KBM-7 (cell line): ENCODE measurements around the gene NSL1.
"Not testable (repeated sequence)": the region's sequence is repeated elsewhere in the genome, so short reads cannot be mapped to it uniquely, and the experiment has no call there.

Experiments used
- DNase-seq: peaks from one replicate; pipeline ENCODE4 v3.0.0-alpha.2; 2015
- in situ Hi-C: fragments of 300-500 bp; cut with MboI; formaldehyde crosslinking; loops from 2 replicates; pipeline ENCODE4 v1.14.3; 2020; ENCODE audit warnings: low sequenced_read_pairs, low pct_unique_long_range_greater_than_20kb, mixed read lengths

The NSL1 gene, protein sequence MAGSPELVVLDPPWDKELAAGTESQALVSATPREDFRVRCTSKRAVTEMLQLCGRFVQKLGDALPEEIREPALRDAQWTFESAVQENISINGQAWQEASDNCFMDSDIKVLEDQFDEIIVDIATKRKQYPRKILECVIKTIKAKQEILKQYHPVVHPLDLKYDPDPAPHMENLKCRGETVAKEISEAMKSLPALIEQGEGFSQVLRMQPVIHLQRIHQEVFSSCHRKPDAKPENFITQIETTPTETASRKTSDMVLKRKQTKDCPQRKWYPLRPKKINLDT

DNA sequence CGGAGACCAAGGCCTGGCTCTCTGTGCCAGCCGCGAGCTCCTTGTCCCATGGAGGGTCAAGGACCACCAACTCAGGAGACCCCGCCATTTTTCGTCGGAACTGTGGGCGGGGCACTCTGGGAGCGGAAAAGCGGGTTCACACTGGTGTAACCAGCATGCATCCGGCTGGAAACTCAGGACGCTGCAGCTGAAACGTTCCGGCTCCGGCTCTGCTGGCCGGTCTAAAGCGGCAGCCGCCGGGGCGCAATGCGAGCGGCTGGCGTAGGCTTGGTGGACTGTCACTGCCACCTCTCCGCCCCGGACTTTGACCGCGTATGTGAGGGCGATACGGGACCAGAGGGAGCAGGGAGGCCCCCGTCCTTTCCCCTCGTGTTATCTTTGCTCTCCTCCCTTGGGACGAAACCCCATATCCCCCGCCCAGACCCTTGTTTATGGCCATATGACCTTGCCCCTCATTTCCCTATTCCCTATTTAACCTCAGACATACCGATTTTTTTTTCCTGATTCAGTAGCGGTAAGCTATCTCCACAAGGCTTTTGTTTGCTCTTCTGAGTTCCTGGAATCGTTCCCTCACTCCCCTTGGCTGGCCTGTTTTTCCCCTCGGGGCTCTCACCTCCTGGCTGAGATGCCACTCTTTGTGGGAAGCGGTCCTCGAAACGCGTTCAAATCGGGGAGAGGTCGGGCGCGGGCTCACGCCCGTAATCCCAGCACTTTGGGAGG is at the start of gene NSL1, which contains the start of gene TATDN3:
Gene NSL1, minus strand, starts transcription at position 102 of the 720 bp plus-strand sequence. Its CDS starts 14 bp downstream, at position 88.
Gene TATDN3, plus strand, starts transcription at position 219 of the 720 bp plus-strand sequence. Its CDS starts 28 bp downstream, at position 247.
- in situ Hi-C loops, result no loop called here
- DNase-seq, result peak; percentile 95

DNA sequence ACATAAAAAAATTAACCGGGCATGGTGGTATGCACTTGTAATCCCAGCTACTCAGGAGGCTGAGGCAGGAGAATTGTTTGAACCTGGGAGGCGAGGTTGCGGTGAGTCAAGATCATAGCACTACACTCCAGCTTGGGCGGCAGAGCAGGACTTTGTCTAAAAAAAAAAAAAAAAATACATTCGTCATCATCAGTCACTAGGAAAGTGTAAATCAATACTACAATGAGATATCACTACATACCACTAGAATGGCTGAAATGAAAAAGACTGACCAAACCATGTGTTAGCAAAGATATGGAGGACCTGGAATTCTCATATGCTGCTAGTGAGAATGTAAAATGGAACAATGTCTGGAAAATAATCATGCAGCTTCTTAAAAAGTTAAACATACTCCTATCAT is 46.6 kb upstream of the NSL1 start:
- in situ Hi-C loops, result no loop called here
- no peak for DNase-seq

DNA sequence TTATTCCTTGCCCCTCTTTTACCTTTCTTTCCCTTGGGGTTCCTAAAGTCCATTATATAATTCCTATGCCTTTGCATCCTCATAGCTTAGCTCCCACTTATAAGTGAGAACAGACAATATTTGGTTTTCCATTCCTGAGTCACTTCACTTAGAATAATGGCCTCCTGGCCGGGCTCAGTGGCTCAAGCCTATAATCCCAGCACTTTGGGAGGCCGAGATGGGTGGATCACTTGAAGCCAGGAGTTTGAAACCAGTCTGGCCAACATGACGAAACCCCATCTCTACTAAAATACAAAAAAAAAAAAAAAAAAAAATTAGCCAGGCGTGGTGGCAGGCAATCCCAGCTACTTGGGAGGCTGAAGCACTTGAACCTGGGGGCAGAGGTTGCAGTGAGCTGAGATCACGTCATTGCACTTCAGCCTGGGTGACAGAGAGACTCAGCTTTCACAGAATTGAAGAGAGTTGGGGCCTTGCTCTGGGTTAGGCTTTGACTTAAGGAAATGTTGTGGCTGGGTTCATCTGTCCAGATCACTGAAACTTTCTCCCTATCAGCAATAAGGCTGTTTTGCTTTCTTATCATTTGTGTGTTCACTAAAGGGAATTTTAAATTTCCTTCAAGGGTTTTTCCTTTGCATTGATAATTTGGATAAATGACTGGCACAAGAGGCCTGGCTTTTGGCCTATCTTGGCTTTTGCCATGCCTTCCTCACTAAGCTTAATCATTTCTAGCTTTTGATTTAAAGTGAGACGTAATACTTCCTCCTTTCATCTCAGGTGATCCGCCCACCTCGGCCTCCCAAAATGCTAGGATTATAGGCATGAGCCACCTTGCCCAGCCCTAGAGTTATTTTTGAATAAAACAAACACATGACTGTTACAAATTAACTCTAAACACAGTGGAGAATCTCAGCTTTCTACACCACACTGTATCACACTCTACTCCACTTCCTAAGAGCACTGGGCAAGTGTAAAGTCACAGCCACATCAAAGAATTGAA is 41.9 kb upstream of the NSL1 start:
- in situ Hi-C loops, DNase-seq: not testable (repeated sequence)

DNA sequence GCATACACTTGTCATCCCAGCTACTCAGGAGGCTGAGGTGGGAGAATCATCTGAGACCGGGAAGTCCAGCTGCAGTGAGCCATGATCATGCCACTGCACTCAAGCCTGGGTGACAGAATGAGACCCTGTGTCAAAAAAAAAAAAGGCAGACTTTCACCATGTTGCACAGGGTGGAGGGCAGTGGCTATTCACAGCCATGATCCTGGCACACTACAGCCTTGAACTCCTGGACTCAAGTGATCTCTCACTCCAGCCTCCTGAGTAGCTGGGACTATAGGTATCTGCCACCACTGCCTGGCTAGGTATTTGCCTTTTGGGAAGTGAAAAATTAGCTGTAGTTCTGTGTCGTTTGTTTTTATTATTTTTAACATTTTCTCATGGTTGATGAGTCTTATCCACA is 36.8 kb upstream of the NSL1 start:
- no peak for DNase-seq
- in situ Hi-C loops, result no loop called here

DNA sequence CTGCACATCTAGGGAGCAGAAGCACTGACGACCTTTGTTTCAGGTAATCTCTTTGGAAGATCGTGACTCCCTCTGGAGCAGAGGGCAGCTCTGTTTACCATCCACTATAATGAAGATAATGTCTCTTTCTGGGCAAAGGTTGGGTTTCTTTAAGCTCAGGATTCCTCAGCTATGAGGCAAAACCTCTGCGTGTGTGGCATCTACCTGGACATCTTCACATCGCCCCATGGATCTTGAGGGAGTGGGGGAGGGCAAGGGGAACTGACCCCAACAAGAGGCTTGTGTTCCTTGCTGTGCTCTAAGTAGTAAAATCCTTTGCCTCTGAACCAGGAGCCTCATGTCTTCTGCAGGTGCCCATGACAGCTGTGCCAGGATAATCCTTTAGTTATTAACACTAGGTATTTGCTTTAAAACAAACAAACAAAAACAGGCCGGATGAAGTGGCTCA is 36.3 kb upstream of the NSL1 start:
- no peak for DNase-seq
- in situ Hi-C loops, result no loop called here

DNA sequence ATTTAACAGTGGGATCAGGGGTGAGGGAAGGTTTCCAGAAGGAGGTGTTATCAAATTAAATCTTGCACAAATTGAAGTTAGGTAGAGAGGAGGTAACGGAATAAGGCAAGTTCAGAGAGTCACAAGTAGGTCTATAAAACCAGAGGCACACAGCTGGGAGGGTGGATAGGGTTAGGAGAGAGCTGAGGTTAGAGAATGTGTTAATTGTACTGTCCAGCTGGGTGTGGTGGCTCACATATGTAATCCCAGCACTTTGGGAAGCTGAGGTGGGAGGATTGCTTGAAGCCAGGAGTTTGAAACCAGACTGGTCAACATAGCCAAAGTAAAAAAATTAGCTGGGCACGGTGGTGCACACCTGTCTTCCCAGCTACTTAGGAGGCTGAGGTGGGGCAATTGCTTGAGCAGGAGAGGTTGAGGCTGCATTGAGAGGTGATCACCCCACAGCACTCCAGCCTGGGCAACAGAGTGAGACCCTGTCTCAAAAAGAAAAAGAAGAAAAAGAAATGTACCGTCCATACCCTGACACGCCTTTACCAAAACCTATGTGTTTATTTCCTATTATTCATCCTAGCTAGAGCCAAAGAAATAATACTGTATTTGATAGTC is 35.7 kb upstream of the NSL1 start:
- no peak for DNase-seq

DNA sequence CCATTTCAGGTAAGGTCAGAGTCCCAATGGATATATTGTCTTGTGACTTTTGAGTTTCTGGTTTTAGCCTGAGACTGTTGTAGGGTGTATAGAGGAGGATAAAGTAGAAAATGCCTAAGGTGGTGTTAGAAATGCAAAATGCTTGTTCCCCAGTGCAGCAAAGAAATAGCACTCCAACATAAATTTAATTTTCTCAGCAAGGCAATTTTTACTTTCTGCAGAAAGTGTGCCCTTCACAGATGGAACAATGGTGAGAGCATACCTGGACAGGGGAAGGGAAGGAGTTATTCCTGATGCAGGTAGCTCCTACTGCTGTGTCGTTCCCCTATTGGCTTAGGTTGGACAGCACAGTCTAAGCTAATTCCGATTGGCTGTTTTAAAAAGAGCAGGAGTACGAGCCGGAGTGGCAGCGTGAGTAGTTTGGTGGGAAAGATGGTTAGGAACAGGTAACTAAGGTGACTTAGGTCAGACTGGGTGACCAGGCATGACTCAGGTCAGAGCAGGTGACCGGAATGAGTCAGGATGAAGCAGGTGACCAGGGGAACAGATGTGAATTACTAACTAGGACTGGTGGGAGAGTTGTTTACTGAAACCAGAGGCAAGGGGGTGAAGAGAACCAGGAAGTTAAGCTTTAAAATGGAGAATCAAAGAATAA is 34.3 kb upstream of the NSL1 start:
- in situ Hi-C loops, result no loop called here
- DNase-seq, result no peak

More for the DNA sequence above, 35.7 kb upstream of the NSL1 start:
- in situ Hi-C loops, result no loop called here

DNA sequence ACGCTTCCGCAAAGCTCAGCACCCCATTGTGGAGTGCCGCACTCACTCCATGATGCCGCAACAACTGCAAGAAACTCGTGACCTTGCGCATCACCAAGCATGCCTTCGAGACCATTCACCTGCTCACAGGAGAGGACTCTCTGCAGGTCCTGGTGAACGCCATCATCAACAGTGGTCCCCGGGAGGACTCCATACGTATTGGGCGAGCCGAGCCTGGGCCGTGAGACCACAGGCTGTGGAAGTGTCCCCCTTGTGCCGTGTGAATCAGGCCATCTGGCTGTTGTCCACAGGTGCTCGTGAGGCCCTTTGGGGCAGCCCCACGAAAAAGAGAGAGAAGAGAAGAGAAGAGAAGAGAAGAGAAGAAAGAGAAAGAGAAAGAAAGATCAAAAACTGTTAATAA is 32.6 kb upstream of the NSL1 start:
- in situ Hi-C loops, result no loop called here

DNA sequence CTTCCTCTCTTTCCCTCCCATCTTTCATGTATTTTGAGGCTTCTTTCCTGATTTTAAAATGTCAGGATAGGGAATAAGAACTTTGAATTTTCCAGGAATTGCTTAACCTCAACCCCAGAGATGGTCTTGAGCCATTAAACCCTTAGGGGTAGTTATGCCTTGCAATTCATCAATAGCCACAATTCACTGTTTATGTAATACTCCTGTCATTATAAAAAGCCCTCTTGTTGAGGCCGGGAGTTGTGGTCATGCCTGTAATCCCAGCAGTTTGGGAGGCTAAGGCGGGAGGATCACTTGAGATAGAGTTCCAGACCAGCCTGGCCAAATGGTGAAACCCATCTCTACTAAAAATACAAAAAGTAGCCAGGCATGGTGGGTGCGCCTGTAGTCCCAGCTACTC is 31.4 kb upstream of the NSL1 start:
- in situ Hi-C loops, result no loop called here
- DNase-seq, result no peak

More for the DNA sequence above, 32.6 kb upstream of the NSL1 start:
- DNase-seq, result no peak

DNA sequence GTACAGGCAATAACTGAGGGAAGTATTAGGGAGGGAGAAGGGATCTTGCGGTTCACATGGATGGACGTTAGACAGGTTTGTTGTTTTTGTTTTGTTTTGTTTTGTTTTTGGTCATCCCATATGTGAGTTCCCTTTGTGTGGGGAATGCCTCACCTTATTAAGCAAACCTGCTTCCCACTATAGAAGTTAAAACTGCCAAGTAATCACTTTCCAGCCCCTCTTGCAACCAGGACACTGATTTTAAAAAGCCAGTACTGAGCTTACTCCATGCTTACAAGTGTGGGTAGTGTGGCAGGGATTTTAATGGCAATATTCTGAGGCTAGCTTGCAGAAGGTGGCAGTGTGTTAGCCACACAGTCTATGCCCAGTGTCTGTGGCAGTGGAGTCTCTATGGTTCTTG is 29.4 kb upstream of the NSL1 start:
- no peak for DNase-seq
- in situ Hi-C loops, result no loop called here

DNA sequence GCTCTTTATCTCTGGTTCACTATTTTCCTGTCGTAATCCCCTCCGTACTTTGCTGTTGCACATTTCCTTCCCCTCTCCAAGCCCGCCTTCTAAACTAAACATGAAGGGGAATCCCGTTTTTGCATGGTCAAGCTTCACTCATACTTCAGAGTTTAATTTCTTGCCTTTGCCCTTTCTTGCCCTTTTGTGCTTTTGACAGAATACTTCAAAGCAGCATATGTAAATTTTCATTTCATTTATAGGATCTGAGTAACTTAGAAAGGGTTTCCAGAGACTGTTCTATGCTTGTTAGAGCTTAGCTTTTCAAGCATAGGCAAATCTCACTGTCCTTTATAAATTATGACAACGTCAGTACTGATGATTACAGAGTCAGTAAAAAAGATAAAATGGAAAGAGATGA is 28.1 kb upstream of the NSL1 start:
- in situ Hi-C loops, result no loop called here
- peak; percentile 33 for DNase-seq

DNA sequence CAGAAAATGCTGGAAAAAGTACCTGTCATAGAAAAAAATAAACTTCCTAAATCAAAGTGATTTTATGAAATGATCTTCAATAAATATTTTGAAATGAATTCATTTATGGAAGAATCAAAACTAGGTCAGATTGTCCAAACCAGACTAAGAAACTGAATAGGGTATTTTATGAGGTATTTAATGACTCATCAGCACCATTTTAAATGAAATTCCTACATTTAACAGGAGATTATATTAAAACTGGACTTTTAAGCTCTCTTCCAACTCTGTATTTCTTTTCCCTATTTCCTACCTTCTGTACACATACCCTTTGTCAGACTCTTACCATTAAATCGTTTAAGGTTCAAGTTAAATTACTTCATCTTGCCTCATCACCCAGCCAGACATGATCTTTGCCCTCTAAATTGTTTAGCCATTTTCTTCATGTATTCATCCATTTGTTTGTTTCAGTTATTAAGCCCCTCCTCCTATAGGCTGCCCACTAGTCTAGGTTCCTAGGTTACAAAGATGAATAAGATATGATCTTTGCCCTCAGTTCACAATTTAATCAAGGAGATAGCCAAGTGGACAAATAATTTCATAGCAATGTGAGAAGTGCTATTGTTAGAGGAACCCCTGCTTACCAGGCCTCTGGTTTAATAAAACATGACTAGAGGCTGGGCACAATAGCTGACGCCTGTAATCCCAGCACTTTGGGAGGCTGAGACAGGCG is 25.1 kb upstream of the NSL1 start:
- no peak for DNase-seq
- in situ Hi-C loops, result no loop called here

DNA sequence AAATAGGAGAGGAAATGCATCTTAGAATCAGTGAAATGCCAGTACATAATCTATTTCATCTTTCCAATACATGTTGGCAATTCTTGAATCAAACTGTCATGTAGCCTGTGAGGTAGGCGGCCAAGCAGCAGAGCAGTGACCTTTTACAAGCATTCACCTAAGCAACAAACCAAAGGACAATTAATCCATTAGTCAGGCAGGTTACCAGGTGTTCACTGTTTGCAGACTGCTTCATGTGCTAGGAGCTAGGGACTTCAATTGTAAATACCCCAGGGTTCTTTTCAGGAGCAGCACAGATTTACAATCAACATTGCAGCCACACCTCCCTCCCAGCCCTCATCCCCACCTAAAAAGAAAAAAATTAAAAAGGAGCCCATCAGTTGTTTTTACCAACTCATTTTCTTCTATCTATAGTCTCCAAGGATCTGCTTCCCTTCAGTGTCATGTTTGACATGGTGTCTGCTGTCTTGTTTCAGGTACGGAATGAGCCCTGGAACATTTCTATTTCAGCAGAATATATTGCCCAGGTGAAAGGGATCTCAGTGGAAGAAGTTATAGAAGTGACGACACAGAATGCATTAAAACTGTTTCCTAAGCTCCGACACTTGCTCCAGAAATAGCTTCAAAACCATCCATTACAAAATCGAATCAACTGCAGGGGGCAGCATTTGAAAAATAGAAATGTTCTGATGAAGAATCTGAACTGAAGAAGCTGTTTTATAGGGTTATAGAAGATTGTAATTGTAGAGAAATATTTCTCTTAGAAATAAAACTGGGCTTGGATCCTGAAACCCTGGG is 23.2 kb upstream of the NSL1 start:
- in situ Hi-C loops, result no loop called here
- peak; percentile 58 for DNase-seq

DNA sequence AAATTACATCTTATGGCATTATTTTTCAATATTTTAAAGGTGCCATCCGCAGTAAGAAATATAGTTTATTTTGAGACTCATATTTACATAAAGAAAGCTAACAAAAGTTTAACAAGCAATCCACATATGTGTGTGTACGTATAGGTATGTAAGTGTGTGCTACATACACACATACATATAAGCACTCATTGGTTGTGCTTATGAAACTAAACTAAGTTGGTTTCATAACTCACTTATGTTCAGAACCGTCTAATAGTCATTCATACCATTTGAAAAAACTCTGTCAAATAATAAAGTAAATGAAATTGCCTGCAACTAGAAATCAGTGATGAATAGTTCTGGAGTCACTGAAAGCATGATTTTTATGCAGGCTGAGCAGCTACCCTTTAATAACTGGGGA is 14.2 kb upstream of the NSL1 start:
- in situ Hi-C loops, result no loop called here
- no peak for DNase-seq

DNA sequence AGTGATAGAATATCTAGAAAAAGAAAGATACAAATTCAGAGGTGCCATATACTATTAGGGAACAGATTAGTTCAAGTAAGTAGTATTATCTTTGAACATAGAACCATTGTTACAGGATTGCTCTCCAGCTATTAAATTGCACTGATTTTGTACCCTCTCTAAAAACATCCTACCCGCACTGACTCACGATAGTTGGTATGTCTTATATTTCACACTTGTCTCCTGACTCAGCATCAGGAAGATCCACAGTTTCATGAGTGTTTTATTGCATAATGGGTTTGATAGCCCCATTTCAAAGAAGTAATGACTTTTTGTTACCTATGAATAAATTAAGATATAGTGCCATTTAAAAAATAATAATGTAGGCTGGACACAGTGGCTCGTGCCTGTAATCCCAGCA is 6.1 kb upstream of the NSL1 start:
- in situ Hi-C loops, result no loop called here
- DNase-seq, result no peak

DNA sequence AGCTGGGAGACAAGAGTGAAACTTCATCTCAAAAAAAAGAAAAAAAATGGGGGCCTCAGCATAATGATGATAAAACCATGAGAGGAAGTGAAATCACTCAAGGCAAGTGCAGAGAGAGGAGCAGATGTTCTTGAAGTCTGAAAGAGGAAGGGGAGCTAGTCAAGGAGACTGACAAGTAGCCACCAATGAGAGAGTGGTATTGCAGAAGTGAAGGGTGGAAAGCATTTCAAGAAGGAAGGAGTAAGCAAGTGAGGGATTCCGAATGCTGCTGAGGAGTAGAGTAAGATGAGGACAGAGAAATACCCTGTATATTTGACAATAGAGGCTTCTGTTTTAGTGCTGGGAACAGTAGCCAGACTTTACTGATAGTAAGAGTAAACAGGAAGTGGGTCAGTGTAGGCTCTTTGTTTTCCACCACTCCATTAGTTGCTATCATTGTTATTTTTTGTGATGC is 3.0 kb upstream of the NSL1 start:
- in situ Hi-C loops, result no loop called here
- DNase-seq, result peak; percentile 85

DNA sequence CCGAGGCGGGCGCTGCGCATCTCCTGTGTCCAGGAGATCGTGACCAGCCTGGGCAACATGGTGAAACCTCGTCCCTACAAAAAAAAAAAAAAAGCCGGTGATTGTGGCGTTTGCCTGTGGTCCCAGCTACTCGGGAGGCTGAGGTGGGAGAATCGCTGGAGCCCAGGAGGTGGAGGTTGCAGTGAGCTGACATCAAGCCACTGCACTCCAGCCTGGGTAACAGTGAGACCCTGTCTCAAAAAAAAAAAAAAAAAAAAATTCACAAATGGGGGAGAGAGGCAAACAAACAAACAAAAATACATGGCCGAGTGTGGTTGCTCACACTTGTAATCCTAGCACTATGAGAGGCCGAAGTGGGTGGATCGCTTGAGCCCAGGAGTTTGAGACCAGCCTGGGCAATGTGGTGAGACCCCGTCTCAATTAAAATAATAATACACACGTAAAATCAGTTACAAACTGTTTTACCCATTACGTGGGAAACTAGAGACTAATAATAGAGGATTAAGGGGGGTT is 875 bp upstream of the NSL1 start:
- in situ Hi-C loops, result no loop called here
- no peak for DNase-seq
